H9 (cell line): ENCODE measurements around the gene ADGRL3. TPM values are rescaled to one million over a fixed set of nuclear protein-coding genes. Genes with fewer than 3 reads are reported as not detected.

ENCODE experiments used
- DNase-seq: peaks from one replicate; pipeline ENCODE4 v3.0.0-alpha.2; 2017
- H2AFZ ChIP-seq: one replicate; pipeline ENCODE4 v1.6.1; 2013; ENCODE audit warnings: mild to moderate bottlenecking, low read length, control low read depth, moderate library complexity
- H2AK5ac ChIP-seq: 2 replicates; pipeline ENCODE4 v1.6.1; 2013; ENCODE audit warnings: low read length, control low read depth, mixed read lengths; ENCODE audit not compliant: insufficient read length
- H2BK120ac ChIP-seq: one replicate; pipeline ENCODE4 v1.6.1; 2013; ENCODE audit warnings: low read depth, mild to moderate bottlenecking, low read length, control low read depth, inconsistent platforms; ENCODE audit not compliant: poor library complexity, severe bottlenecking
- H2BK12ac ChIP-seq: 2 replicates; pipeline ENCODE4 v1.6.1; 2013; ENCODE audit warnings: low read length, control low read depth, mixed read lengths, low read depth; ENCODE audit not compliant: insufficient read length
- H2BK15ac ChIP-seq: 2 replicates; pipeline ENCODE4 v1.6.1; 2013; ENCODE audit warnings: low read depth, low read length, control low read depth
- H2BK20ac ChIP-seq: one replicate; pipeline ENCODE4 v1.6.1; 2013; ENCODE audit warnings: low read depth, mild to moderate bottlenecking, low read length, control low read depth, inconsistent platforms; ENCODE audit not compliant: poor library complexity, severe bottlenecking
- H2BK5ac ChIP-seq: 2 replicates; pipeline ENCODE4 v1.6.1; 2013; ENCODE audit warnings: low read length, control low read depth, mixed read lengths; ENCODE audit not compliant: insufficient read length
- H3K14ac ChIP-seq: 2 replicates; pipeline ENCODE4 v1.6.1; 2013; ENCODE audit warnings: low read length, control low read depth; ENCODE audit not compliant: insufficient read depth
- H3K18ac ChIP-seq: 2 replicates; pipeline ENCODE4 v1.6.1; 2013; ENCODE audit warnings: low read depth, mild to moderate bottlenecking, mixed read lengths, low read length, control low read depth; ENCODE audit not compliant: insufficient read length
- H3K23ac ChIP-seq: 2 replicates; pipeline ENCODE4 v1.6.1; 2013; ENCODE audit warnings: low read length, control low read depth, mixed read lengths, low read depth; ENCODE audit not compliant: insufficient read length
- H3K23me2 ChIP-seq: 2 replicates; pipeline ENCODE4 v1.6.1; 2013; ENCODE audit warnings: low read depth, mild to moderate bottlenecking, mixed read lengths, low read length, control low read depth; ENCODE audit not compliant: insufficient read length, poor library complexity, severe bottlenecking
- H3K27ac ChIP-seq: 2 replicates; pipeline ENCODE4 v1.5.1; 2013; ENCODE audit warnings: low read length, control low read depth, mixed read lengths, low read depth; ENCODE audit not compliant: insufficient read length
- H3K27me3 ChIP-seq: 2 replicates; pipeline ENCODE4 v1.6.1; 2013; ENCODE audit warnings: low read length, control low read depth, inconsistent platforms; ENCODE audit not compliant: insufficient read depth
- H3K4ac ChIP-seq: 2 replicates; pipeline ENCODE4 v1.6.1; 2013; ENCODE audit warnings: low read depth, mild to moderate bottlenecking, control low read depth, inconsistent platforms, low read length, moderate library complexity
- H3K4me1 ChIP-seq: 2 replicates; pipeline ENCODE4 v1.6.1; 2013; ENCODE audit warnings: low read length, control low read depth, inconsistent platforms; ENCODE audit not compliant: insufficient read depth
- H3K4me2 ChIP-seq: 2 replicates; pipeline ENCODE4 v1.6.1; 2013; ENCODE audit warnings: low read length, control low read depth, mixed read lengths; ENCODE audit not compliant: insufficient read length, insufficient read depth
- H3K56ac ChIP-seq: 2 replicates; pipeline ENCODE4 v1.6.1; 2013; ENCODE audit warnings: low read depth, mild to moderate bottlenecking, mixed read lengths, low read length, control low read depth; ENCODE audit not compliant: insufficient read length
- H3K79me1 ChIP-seq: 2 replicates; pipeline ENCODE4 v1.6.1; 2013; ENCODE audit warnings: low read depth, mild to moderate bottlenecking, moderate library complexity, low read length, control low read depth, inconsistent platforms; ENCODE audit not compliant: insufficient read depth, poor library complexity, severe bottlenecking
- H3K79me2 ChIP-seq: 2 replicates; pipeline ENCODE4 v1.6.1; 2013; ENCODE audit warnings: low read length, control low read depth, inconsistent platforms; ENCODE audit not compliant: insufficient read depth
- H3K9ac ChIP-seq: 2 replicates; pipeline ENCODE4 v1.6.1; 2013; ENCODE audit warnings: low read length, control low read depth, mixed read lengths; ENCODE audit not compliant: insufficient read length; ENCODE audit errors: extremely low read depth
- H3K9me3 ChIP-seq: one replicate; pipeline ENCODE4 v1.6.1; 2013; ENCODE audit warnings: low read depth, low read length, inconsistent platforms; ENCODE audit not compliant: control insufficient read depth
- H3T11ph ChIP-seq: one replicate; pipeline ENCODE4 v1.6.1; 2013; ENCODE audit warnings: mild to moderate bottlenecking, low read length, control low read depth, inconsistent platforms
- H4K20me1 ChIP-seq: one replicate; pipeline ENCODE4 v1.6.1; 2013; ENCODE audit not compliant: control insufficient read depth, insufficient read length, insufficient read depth
- H4K5ac ChIP-seq: 2 replicates; pipeline ENCODE4 v1.6.1; 2013; ENCODE audit warnings: low read depth, mild to moderate bottlenecking, mixed read lengths, low read length, control low read depth; ENCODE audit not compliant: insufficient read length
- H4K8ac ChIP-seq: replicated peaks from 2 replicates; pipeline ENCODE4 v1.6.1; 2013; ENCODE audit warnings: low read length, control low read depth, mixed read lengths, low read depth; ENCODE audit not compliant: insufficient read length
- H4K91ac ChIP-seq: 2 replicates; pipeline ENCODE4 v1.6.1; 2013; ENCODE audit warnings: low read depth, mild to moderate bottlenecking, moderate library complexity, mixed read lengths, low read length, control low read depth; ENCODE audit not compliant: insufficient read length
- H3K27ac Mint-ChIP-seq, 3 experiments: 2 replicates in 2 of 3; 3 replicates in 1 of 3; pipeline ENCODE4 v1.8.0; 2020 to 2021; ENCODE audit warnings: mixed read lengths in 3 of 3, mild to moderate bottlenecking in 1 of 3, moderate library complexity in 1 of 3
- H3K27me3 Mint-ChIP-seq: 2 replicates; pipeline ENCODE4 v1.8.0; 2021; ENCODE audit warnings: low read depth, mild to moderate bottlenecking, moderate library complexity, mixed read lengths
- H3K36me3 Mint-ChIP-seq, 3 experiments: 2 replicates in 2 of 3; 3 replicates in 1 of 3; pipeline ENCODE4 v1.8.0; 2020 to 2021; ENCODE audit warnings: low read depth in 3 of 3, mixed read lengths in 3 of 3; ENCODE audit not compliant: insufficient read depth in 1 of 3
- H3K4me1 Mint-ChIP-seq, 2 experiments: 2 replicates each; pipeline ENCODE4 v1.8.0; 2020; ENCODE audit warnings: mixed read lengths in 2 of 2
- H3K4me3 Mint-ChIP-seq, 2 experiments: 2 replicates in 1 of 2; 3 replicates in 1 of 2; pipeline ENCODE4 v1.8.0; 2020 to 2021; ENCODE audit warnings: mild to moderate bottlenecking in 2 of 2, mixed read lengths in 2 of 2, moderate library complexity in 1 of 2
- H3K9me3 Mint-ChIP-seq, 2 experiments: 2 replicates in 1 of 2; 3 replicates in 1 of 2; pipeline ENCODE4 v1.8.0; 2020; ENCODE audit warnings: mild to moderate bottlenecking in 2 of 2, mixed read lengths in 2 of 2, moderate library complexity in 1 of 2
- WGBS: extraction: QIAGEN DNeasy Blood & Tissue Kit; methylation state at CpG from one replicate; pipeline ENCODE4 v1.1.7; 2013; ENCODE audit warnings: missing lambda C conversion rate, low lambda C conversion rate, mixed read lengths; ENCODE audit not compliant: insufficient read length; ENCODE audit errors: extremely low coverage; 5-methylcytosine and 5-hydroxymethylcytosine counted together
- total RNA-seq: library from RNA; stranded (reverse); gene quantifications from 2 replicates; pipeline ENCODE4 v1.2.1, GENCODE V29; 2021
- TF ChIP-seq, protein P1 (sequence below): fragments of 200-600 bp; sonication (generic); conservative IDR thresholded peaks from 3 replicates; pipeline ENCODE4 v1.8.0; 2021; ENCODE audit warnings: antibody characterized with exemption, mild to moderate bottlenecking

ADGRL3 gene
- total RNA-seq, 1 experiment from 2014 or later = 5.9 TPM

DNA sequence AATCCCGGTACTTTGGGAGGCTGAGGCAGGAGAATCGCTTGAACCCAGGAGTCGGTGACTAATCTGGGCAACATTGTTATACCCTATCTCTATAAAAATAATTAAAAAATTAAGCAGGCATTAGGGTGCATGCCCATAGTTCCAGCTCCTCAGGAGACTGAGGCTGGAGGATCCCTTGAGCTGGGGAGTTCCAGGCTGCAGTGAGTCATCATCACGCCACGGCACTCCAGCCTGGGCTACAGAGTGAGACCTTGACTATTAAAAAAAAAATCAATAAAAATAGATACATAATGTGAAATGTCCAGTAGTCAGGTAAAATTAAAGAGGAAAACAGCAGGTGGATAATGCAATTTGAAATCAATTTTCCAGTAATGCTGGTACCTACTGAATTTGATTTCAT, 14.6 kb downstream of the ADGRL3 start:
- Histone ChIP-seq H3K79me1 (no peaks in the 10 kb centered on the region), H2BK15ac (no peak overlapping the region), H3K79me2 (no peaks in the 10 kb centered on the region; the same call in 1 of the 2 replicates), H3K4me1 (no peaks in the 10 kb centered on the region; the same call in 1 of the 2 replicates), H4K91ac (no peak overlapping the region), H3K23me2 (no peaks in the 10 kb centered on the region), H3K4me2 (no peak overlapping the region), H3K9ac (no peak overlapping the region), H2BK12ac (no peak overlapping the region), H3K4ac (no peak overlapping the region), H2BK120ac (no peak overlapping the region), H4K8ac (no peak overlapping the region), H3K9me3 (no peaks in the 10 kb centered on the region), H3K27me3 (no peaks in the 10 kb centered on the region), H3T11ph (no peak overlapping the region), H2AK5ac (no peak overlapping the region), H4K5ac (no peak overlapping the region), H2AFZ (no peak overlapping the region), H2BK20ac (no peak overlapping the region), H2BK5ac (no peak overlapping the region), H3K23ac (no peak overlapping the region), H4K20me1 (no peaks in the 10 kb centered on the region), H3K56ac (no peak overlapping the region), H3K14ac (no peak overlapping the region), H3K27ac (no peak overlapping the region), H3K18ac (no peak overlapping the region)
- no peak for DNase-seq
- H3K36me3 Mint-ChIP-seq = no peaks in the 10 kb centered on the region; a peak in 2 of 7 replicates
- TF ChIP-seq, protein P1, sequence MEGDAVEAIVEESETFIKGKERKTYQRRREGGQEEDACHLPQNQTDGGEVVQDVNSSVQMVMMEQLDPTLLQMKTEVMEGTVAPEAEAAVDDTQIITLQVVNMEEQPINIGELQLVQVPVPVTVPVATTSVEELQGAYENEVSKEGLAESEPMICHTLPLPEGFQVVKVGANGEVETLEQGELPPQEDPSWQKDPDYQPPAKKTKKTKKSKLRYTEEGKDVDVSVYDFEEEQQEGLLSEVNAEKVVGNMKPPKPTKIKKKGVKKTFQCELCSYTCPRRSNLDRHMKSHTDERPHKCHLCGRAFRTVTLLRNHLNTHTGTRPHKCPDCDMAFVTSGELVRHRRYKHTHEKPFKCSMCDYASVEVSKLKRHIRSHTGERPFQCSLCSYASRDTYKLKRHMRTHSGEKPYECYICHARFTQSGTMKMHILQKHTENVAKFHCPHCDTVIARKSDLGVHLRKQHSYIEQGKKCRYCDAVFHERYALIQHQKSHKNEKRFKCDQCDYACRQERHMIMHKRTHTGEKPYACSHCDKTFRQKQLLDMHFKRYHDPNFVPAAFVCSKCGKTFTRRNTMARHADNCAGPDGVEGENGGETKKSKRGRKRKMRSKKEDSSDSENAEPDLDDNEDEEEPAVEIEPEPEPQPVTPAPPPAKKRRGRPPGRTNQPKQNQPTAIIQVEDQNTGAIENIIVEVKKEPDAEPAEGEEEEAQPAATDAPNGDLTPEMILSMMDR = no peak
- H3K27ac Mint-ChIP-seq = no peak overlapping the region
- no peaks in the 10 kb centered on the region for H3K9me3 Mint-ChIP-seq
- no peak overlapping the region for H3K4me3 Mint-ChIP-seq
- WGBS = no CpG with 5 or more reads among the region's 5 CpGs
- H3K27me3 Mint-ChIP-seq = no peaks in the 10 kb centered on the region
- H3K4me1 Mint-ChIP-seq = peaks cover 7 to 12% of the 10 kb centered on the region in 2 experiments
